Right forelimb (tissue), 1 donor: Measurements from ENCODE around the gene PAK2.
"Not testable (repeated sequence)": the region's sequence is repeated elsewhere in the genome, so short reads cannot be mapped to it uniquely, and the experiment has no call there.

Experiments
- DNase-seq: peaks from one replicate; pipeline ENCODE4 v3.0.0-alpha.2; 2018

The PAK2 gene

GRCh38 chr3:196788528-196788927 lies 48.9 kb downstream of the PAK2 start:
- no peak for DNase-seq

DNA sequence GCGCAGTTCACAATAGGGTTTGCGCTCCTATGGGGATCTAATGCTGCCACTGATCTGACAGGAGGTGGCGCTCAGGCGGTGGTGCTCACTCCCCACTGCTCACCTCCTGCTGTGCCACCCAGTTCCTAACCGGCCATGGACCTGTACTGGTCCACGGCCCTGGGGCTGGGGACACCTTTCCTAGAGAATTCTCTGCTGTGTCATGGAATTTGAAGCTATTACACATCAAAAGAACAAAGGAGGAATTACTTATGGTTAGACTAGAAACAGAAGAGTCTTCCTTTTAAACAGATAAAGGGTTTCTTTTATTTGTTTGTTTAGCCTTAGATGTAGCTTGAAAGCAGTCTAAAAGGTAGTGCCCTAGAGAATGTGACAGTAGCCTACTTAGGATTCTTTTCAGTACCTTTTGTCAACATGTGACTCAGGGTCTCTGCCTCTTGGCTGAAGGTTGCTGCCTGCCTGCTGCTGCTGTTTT lies 50.3 kb downstream of the PAK2 start:
- no peak for DNase-seq

DNA sequence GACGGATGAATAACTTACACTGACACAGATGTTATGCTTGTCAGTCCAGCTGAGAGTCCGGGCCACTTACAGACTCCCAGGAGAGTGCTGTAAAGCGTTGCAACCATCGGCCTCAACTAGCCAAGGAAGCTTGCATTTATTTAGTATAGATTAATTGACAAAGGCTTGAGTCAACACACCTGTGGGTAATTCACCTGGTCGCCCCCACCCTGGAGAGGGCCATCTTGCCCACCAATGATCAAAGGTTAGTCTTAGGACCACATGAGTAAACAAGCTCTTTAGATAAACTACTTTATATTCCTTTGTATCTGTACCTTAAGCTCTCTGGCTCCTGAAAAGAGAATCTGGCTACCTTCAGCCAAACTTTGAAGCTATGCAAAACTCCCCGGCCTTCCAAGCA lies 51.0 kb downstream of the PAK2 start:
- DNase-seq: no peak

GRCh38 chr3:196792771-196793170 lies 53.1 kb downstream of the PAK2 start:
- DNase-seq: no peak

GRCh38 chr3:196793246-196793645 lies 53.6 kb downstream of the PAK2 start:
- no peak for DNase-seq

DNA sequence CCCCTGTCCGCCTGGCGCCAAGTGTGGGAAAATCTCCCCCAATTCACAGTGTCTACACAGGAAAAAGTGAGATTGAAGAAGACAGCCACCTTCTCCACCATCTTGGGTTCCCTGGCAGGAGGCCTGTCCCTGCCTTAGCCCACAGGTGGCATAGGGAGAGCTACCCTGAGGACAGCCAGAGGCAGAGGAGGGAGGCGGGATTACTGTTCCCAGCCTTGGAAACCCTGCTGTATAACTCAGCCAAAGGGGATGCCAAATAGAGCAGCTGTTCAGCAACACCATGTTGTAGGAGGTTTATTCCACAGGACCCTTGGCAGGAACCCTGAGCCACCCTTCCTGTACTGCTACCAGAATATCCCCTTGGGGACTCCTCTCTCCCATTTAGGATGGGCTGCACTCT lies 54.8 kb downstream of the PAK2 start:
- DNase-seq: no peak

- DNase-seq: no peak
These were observed 56.7 kb downstream of the PAK2 start for GRCh38 chr3:196796317-196796716.

DNA sequence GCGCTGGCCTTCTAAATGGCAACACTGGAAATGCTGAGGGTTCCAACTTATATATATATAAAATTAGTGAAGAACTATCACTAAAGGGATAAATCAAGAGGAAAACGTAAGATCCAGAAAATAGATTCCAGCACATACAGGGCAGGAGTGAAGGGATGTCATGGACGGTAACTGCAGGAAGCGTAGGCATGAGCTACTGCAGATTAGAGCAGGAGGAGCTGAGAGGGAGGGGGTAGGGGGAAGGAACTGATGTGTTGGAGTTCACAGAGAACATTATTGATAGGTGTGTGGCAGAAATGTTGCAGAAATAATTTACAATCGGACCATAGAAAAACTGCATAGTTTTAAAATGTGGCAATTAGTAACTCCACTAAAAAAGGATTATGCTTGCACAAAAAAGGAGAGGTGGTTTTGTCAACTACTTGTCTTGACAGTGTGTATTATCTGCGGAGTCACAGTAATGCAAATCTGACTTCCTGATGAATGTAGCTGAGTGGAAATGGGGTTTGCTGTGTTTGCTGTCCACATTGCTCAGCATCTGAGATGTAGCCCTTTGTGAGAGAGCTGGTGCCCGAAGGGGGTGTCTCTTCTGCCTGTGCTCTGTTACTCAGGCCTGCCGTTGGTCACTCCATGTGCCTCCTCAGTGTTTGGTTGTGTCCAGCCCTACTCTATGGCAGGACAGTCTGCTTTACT lies 61.2 kb downstream of the PAK2 start:
- DNase-seq: no peak

- no peak for DNase-seq
These were observed 64.3 kb downstream of the PAK2 start for GRCh38 chr3:196803891-196804468.

DNA sequence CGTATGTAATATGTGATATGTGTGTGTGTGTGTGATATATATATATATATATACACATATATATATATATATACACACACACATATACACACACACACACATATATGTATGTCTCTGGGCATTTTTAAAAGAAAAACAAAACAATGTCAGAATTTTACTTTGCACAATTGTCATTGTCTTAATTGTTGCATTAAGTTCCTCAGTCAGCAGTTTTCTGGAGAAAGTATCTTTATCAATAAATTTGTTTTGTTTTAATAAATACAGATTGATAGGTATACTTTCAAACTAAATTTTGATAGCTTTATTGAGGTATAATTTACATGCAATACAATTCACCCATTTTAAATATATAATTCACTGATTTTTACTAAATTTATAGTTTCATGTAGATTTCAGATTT lies 65.1 kb downstream of the PAK2 start:
- no peak for DNase-seq

DNA sequence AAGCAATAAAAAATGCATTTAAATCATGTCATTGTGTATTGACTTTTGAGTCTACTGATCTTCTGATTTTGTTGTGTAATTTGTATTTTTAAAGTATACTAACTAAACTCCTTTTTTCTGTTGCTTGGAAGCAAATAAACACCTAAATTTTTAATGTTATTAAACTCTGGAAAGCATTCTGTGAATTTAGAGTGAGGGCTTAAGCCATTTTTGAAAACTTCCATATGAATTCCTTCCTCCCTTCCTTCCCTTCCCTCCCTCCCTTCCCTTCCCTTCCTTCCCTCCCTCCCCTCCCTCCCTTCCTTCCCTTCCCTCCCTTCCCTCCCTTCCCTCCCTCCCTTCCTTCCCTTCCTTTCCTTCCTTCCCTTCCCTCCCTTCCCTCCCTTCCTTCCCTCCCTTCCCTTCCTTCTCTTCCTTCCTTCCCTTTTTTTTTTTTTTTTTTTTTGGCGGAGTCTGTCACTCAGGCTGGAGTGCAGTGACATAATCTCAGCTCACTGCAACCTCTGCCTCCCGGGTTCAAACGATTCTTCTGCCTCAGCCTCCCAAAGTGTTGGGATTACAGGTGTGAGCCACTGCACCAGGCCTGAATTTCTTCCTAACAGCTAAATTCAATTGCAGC lies 71.4 kb downstream of the PAK2 start:
- no peak for DNase-seq

GRCh38 chr3:196812853-196813252 lies 73.2 kb downstream of the PAK2 start:
- DNase-seq: no peak

DNA sequence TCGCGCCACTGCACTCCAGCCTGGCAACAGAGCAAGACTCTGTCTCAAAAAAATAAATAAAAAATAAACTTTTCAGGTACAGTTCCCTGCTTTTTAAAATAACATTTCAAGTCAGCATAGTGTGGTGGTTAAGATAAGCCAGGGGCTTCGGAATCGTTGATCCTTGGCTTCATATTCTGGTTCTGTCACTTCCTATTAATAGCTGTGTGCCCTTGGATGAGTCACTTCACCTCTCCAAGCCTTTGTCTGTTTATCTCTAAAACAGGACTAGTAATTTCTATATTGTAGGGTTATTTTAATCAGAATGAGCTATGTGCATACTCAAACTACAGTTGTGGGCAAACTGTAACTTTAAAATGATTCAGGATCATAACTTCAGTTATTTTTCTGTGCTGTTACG lies 74.2 kb downstream of the PAK2 start:
- DNase-seq: no peak

DNA sequence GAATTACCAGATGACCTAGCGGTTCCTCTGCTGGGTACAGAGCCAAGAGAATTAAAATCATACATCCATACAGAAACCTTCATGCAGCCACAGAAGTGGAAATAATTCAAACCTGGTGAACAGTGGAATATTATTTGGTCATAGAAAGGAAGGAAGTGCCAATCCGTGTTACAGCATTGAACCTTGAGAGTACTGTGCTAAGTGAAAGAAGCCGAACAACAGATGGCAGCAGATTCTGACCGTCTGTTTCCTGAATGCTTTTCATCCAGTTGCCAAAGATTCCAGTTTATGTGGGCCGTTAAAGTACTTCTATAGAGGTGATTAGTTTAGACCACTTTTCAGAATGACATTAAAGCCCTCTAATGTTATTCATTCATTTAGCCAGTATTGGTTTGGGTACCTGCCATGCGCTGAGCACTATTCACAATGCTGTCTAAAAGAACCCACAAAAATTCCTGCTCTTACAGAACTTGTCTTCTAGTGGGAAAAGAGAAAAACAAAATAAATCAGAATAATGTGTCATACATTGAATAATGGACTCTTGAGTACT lies 82.2 kb downstream of the PAK2 start:
- DNase-seq: no peak

DNA sequence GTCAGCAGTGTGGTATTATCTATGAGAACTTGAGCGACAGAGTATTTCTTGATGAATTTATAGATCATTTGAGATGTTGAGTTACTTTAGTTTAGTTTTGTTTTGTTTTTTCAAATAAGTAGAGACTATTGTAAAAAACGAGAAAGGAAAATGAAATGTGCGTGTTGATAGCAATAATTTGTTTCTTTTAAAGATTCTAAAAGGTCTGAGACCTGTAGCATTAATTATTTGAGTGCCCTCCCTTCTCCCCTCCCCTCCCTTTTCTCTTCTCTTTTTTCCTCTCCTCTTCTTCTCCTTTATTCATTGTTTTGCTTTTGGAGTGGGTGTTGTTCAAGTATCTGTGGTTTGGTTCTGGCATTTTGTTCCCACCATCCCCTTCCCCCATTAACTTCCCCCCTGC lies 90.0 kb downstream of the PAK2 start:
- not testable (repeated sequence) for DNase-seq

GRCh38 chr3:196835086-196835485 lies 95.4 kb downstream of the PAK2 start:
- no peak for DNase-seq

- DNase-seq: not testable (repeated sequence)
These were observed 97.0 kb downstream of the PAK2 start for GRCh38 chr3:196836626-196837025.

GRCh38 chr3:196837819-196838420 lies 98.3 kb downstream of the PAK2 start:
- no peak for DNase-seq

GRCh38 chr3:196839351-196839750 lies 99.7 kb downstream of the PAK2 start:
- DNase-seq: not testable (repeated sequence)

DNA sequence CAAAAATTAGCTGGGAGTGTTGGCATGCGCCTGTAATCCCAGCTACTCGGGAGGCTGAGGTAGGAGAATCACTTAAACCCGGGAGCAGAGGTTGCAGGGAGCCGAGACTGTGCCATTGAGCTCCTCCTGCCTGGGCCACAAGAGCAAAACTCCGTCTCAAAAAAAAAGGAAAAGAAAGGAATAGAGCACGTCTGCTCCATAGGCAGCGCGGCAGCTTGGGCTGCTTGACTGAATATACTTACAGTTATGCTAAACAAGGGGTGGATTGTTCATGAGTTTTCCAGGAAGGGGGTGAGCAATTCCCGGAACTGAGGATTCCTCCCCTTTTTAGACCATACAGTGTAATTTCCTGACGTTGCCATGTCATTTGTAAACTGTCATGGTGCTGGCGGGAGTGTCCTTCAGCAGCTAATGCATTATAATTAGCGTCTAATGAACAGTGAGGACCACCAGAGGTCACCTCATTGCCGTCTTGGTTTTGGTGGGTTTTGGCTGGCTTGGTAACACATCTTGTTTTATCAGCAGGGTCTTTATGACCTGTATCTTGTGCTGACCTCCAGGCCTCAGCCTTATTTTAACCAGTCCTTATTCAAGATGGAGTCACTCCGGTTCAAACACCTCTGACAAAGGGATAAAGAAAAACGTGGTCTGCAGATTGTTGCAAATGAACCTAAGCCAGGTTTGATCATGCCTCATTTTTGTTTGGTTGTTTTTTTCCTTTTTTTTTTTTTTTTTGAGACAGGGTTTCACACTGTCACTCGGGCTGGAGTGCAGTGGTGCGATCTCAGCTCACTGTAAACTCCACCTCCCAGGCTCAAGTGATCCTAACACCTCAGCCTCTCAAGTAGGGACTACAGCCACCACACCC lies 103.1 kb downstream of the PAK2 start:
- DNase-seq: no peak

DNA sequence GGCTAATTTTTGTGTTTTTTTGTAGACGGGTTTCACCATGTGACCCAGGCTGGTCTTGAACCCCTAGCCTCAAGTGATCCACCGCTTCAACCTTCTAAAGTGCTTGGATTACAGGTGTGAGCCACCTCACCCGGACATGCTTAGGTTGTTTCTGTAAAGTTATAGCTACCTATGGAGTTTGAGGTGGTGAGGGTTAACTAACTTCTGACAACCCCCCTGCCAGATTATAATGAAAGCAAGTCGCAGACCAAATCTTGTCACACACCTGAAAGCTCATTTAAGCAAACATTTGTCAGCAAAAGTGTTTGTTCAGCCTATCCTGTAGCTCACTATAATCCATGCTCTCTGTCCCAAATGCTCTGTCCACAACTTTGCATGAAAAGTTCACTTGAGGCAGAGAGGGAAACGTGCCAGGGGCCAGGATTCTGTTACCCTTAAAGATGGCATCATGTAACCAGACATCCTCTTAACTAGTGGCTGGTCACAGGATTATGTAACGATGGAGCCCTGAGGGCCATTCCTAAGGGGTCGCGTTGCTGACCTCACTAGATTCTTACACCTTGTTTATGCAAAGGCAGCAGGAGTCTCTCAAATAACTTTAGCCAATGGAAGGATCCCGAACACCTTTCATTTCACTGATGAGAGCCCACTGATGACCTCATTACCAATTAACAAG lies 103.9 kb downstream of the PAK2 start:
- no peak for DNase-seq
